Pancreas (tissue), 10 donors: ENCODE results near the gene HLA-DQA1. TPM values are rescaled to one million over a fixed set of nuclear protein-coding genes. Genes with fewer than 3 reads are reported as not detected.

Experiments
- ATAC-seq, 4 donors: fragments of 200-7000 bp; cut with Tn5 transposase; one replicate each; pipeline versions ENCODE4 v1.8.0 to v1.9.1; 2020; ENCODE audit warnings: mild to moderate bottlenecking in 4 of 4, moderate library complexity in 4 of 4
- DNase-seq, 6 donors: peaks; one replicate each; pipeline ENCODE4 v3.0.0-alpha.2; 2020
- FAIRE-seq: peaks from 2 replicates; lab custom pipeline; 2012; peaks lifted over from hg19 to GRCh38; lab: Jason Lieb, UNC
- H3K27ac ChIP-seq, 4 donors: fragments of 200-600 bp; sonication (generic); 1 replicate in 3 of 4; 2 replicates in 1 of 4; pipeline versions ENCODE4 v1.5.0 to v1.8.0; 2020
- H3K27me3 ChIP-seq, 4 donors: fragments of 200-600 bp; one replicate each; pipeline ENCODE4 v1.8.0; 2021
- H3K36me3 ChIP-seq, 3 donors: fragments of 200-600 bp; sonication (generic) in 1 of 3; one replicate each; pipeline versions ENCODE4 v1.5.0 to v1.8.0; 2020 to 2021
- H3K4me1 ChIP-seq, 3 donors: fragments of 200-600 bp; one replicate each; pipeline ENCODE4 v1.8.0; 2021
- H3K4me3 ChIP-seq, 4 donors: fragments of 200-600 bp; sonication (generic) in 2 of 4; one replicate each; pipeline versions ENCODE4 v1.5.0 to v1.8.0; 2020 to 2021
- H3K9me3 ChIP-seq, 4 donors: fragments of 200-600 bp; one replicate each; pipeline ENCODE4 v1.8.0; 2021
- CTCF ChIP-seq, 4 donors: fragments of 200-600 bp; sonication (generic) in 3 of 4; IDR thresholded peaks; one replicate each; pipeline versions ENCODE4 v1.5.0 to v1.8.0; 2021; ENCODE audit warnings: antibody characterized with exemption in 4 of 4
- WGBS, 2 donors: extraction: QIAGEN DNeasy Blood & Tissue Kit; methylation state at CpG; one replicate each; pipeline ENCODE4 v1.1.7; 2013; 5-methylcytosine and 5-hydroxymethylcytosine counted together
- intact Hi-C, 3 donors: fragments of 100-400 bp; cut with DNase I; formaldehyde crosslinking; loops; one replicate each; pipeline versions ENCODE4 v1.11.1 to v1.14.2; 2022
- polyA plus RNA-seq, 2 donors: library from polyadenylated mRNA; stranded (reverse); fragments of 200-250 nt; gene quantifications; one replicate each; pipeline ENCODE4 v1.2.3, GENCODE V29; 2013
- total RNA-seq, 6 donors: library from RNA; stranded (reverse); fragmentation: NEBNext Ultra II Directional in 4 of 6; extraction: Animal tissue kit (Norgen Biotek cat#: 25700) in 4 of 6; gene quantifications; one replicate each; pipeline versions ENCODE4 v1.2.1 to v1.2.4, GENCODE V29; 2021 to 2023
- donor health status: healthy with polysubstance abuse.
- donor health status: DM: no; HTN: no; CAD: no; lungs with moderate emphysema.
- donor health status: DM: no; HTN: no; CAD: no.
- donor health status: control.
- donor health status: control.
- donor health status: Bipolar disorder and iron deficiency.
- donor health status: DM: yes; HTN: yes; CAD: no.
- donor health status: DM: no; HTN: no; CAD: no.
- donor health status: DM: no; HTN: no; CAD: no.
- donor health status: DM: yes; HTN: yes; CAD: no.

HLA-DQA1 gene
- total and polyA plus RNA-seq, 8 donors = 1.1 to 66.1 (median 3.5) TPM

- Histone ChIP-seq H3K27ac (no peak overlapping the region), H3K4me1 (no peaks in the 10 kb centered on the region), H3K36me3 (no peaks in the 10 kb centered on the region), H3K9me3 (no peaks in the 10 kb centered on the region), H3K4me3 (no peak overlapping the region), H3K27me3 (no peaks in the 10 kb centered on the region)
- WGBS, 2 donors = 31 to 37% methylated on average over 2 of the region's 2 CpGs
- DNase-seq (no peak), ATAC-seq (no peak), FAIRE-seq (no peak)
- intact Hi-C loops = no loop called here
- no peak for TF ChIP-seq CTCF (IDR thresholded peaks at IDR 0.05)
Observed at GRCh38 chr6:32607988-32608298, 29.3 kb upstream of the HLA-DQA1 start.

- no peak overlapping the region for H3K4me3 ChIP-seq
- H3K4me1 ChIP-seq = no peaks in the 10 kb centered on the region
- no peaks in the 10 kb centered on the region for H3K9me3 ChIP-seq
- WGBS, 2 donors = 28 to 30% methylated on average over 3 of the region's 3 CpGs
- intact Hi-C loops = no loop called here
- H3K36me3 ChIP-seq = no peaks in the 10 kb centered on the region
- FAIRE-seq (no peak), ATAC-seq (no peak), DNase-seq (no peak)
- H3K27me3 ChIP-seq = no peaks in the 10 kb centered on the region
- TF ChIP-seq CTCF (IDR thresholded peaks at IDR 0.05) = no peak
- no peak overlapping the region for H3K27ac ChIP-seq
Observed at GRCh38 chr6:32608362-32608761, 28.8 kb upstream of the HLA-DQA1 start.

GRCh38 chr6:32609391-32609730, 27.8 kb upstream of the HLA-DQA1 start:
- Histone ChIP-seq H3K9me3 (no peaks in the 10 kb centered on the region), H3K4me3 (no peak overlapping the region), H3K27ac (peak overlapping the region in 2 of 4 donors; percentile 64 to 81), H3K36me3 (no peaks in the 10 kb centered on the region), H3K27me3 (no peaks in the 10 kb centered on the region), H3K4me1 (no peaks in the 10 kb centered on the region)
- DNase-seq = no peak
- no peak for TF ChIP-seq CTCF (IDR thresholded peaks at IDR 0.05)
- intact Hi-C loops = no loop called here
- FAIRE-seq = no peak
- WGBS, 2 donors = 35 to 47% methylated on average over 3 of the region's 3 CpGs
- ATAC-seq = peak in 2 of 4 donors; percentile 3 to 13

- H3K36me3 ChIP-seq = no peaks in the 10 kb centered on the region
- FAIRE-seq = peak; percentile 98
- peak overlapping the region in 2 of 4 donors; percentile 70 to 81 for H3K27ac ChIP-seq
- H3K9me3 ChIP-seq = no peaks in the 10 kb centered on the region
- H3K27me3 ChIP-seq = no peaks in the 10 kb centered on the region
- no peak overlapping the region for H3K4me3 ChIP-seq
- no peaks in the 10 kb centered on the region for H3K4me1 ChIP-seq
- intact Hi-C loops = no loop called here
- no peak for TF ChIP-seq CTCF (IDR thresholded peaks at IDR 0.05)
- ATAC-seq = peak; percentile 95 to 98 (median 96)
- WGBS, 2 donors = 6 to 13% methylated on average over 8 of the region's 8 CpGs
- peak in 1 of 6 donors; percentile 66 for DNase-seq
Observed at GRCh38 chr6:32609731-32610640, 27.2 kb upstream of the HLA-DQA1 start.

- no peak overlapping the region for H3K4me3 ChIP-seq
- H3K27me3 ChIP-seq = no peaks in the 10 kb centered on the region
- intact Hi-C loops = no loop called here
- no peak for TF ChIP-seq CTCF (IDR thresholded peaks at IDR 0.05)
- peak overlapping the region in 2 of 4 donors; percentile 70 to 81 for H3K27ac ChIP-seq
- no peaks in the 10 kb centered on the region for H3K4me1 ChIP-seq
- DNase-seq (no peak), FAIRE-seq (no peak), ATAC-seq (peak in 1 of 4 donors; percentile 9)
- no peaks in the 10 kb centered on the region for H3K36me3 ChIP-seq
- no peaks in the 10 kb centered on the region for H3K9me3 ChIP-seq
- 13% methylated on average over 3 of the region's 3 CpGs for WGBS, 2 donors
Observed at GRCh38 chr6:32610682-32611296, 26.4 kb upstream of the HLA-DQA1 start.
